Occipital lobe (tissue), 2 donors: ENCODE results near the gene COX19. TPM values are rescaled to one million over a fixed set of nuclear protein-coding genes. Genes with fewer than 3 reads are reported as not detected.
"Not testable (repeated sequence)": the region's sequence is repeated elsewhere in the genome, so short reads cannot be mapped to it uniquely, and the experiment has no call there.

Experiments used
- DNase-seq: peaks from one replicate; lab custom pipeline; 2025; lab: John Stamatoyannopoulos, UW
- total RNA-seq: library from RNA; depleted of rRNA; stranded (reverse); fragments of >200 nt; gene quantifications from one replicate; pipeline ENCODE4 v1.2.3, GENCODE V29; 2014

The COX19 gene
- total RNA-seq, 1 donor from 2014 or later = 16.4 TPM

- DNase-seq = peak; percentile 58
Observed at GRCh38 chr7:927031-927671, 48.2 kb downstream of the COX19 start.

GRCh38 chr7:926061-927030 lies 49.0 kb downstream of the COX19 start:
- no peak for DNase-seq

- DNase-seq = no peak
Observed at GRCh38 chr7:925601-926000, 49.7 kb downstream of the COX19 start.

- no peak for DNase-seq
Observed at GRCh38 chr7:924541-925231, 50.7 kb downstream of the COX19 start.

GRCh38 chr7:924042-924441 lies 51.3 kb downstream of the COX19 start:
- not testable (repeated sequence) for DNase-seq

- no peak for DNase-seq
Observed at GRCh38 chr7:923108-924041, 52.0 kb downstream of the COX19 start.

GRCh38 chr7:922334-923107 lies 52.8 kb downstream of the COX19 start:
- no peak for DNase-seq

- no peak for DNase-seq
Observed at GRCh38 chr7:921581-922333, 53.6 kb downstream of the COX19 start.

- DNase-seq = no peak
Observed at GRCh38 chr7:921071-921461, 54.3 kb downstream of the COX19 start.

- DNase-seq = no peak
Observed at GRCh38 chr7:920351-921070, 54.8 kb downstream of the COX19 start.

- DNase-seq = no peak
Observed at GRCh38 chr7:919924-920341, 55.4 kb downstream of the COX19 start.

GRCh38 chr7:919114-919442 lies 56.3 kb downstream of the COX19 start:
- no peak for DNase-seq

GRCh38 chr7:918441-919113 lies 56.8 kb downstream of the COX19 start:
- DNase-seq = no peak

GRCh38 chr7:918118-918425 lies 57.3 kb downstream of the COX19 start:
- no peak for DNase-seq

- no peak for DNase-seq
Observed at GRCh38 chr7:917255-918117, 57.9 kb downstream of the COX19 start.

- DNase-seq = no peak
Observed at GRCh38 chr7:916291-916941, 58.9 kb downstream of the COX19 start.
